Mesendoderm (in vitro differentiated cells): ENCODE measurements around the gene TPSAB1.

Experiments
- DNase-seq: peaks from one replicate; pipeline ENCODE4 v3.0.0; 2013
- H2AK5ac ChIP-seq: 2 replicates; pipeline ENCODE4 v1.6.1; 2013; ENCODE audit warnings: low read length, inconsistent platforms
- H2BK120ac ChIP-seq: 2 replicates; pipeline ENCODE4 v1.6.1; 2013; ENCODE audit warnings: low read depth, mild to moderate bottlenecking, low read length, moderate library complexity, mixed read lengths
- H2BK15ac ChIP-seq: replicated peaks from 2 replicates; pipeline ENCODE4 v1.6.1; 2013; ENCODE audit warnings: low read depth, mild to moderate bottlenecking, moderate library complexity
- H2BK5ac ChIP-seq: 2 replicates; pipeline ENCODE4 v1.6.1; 2013; ENCODE audit warnings: low read length, inconsistent platforms
- H3K18ac ChIP-seq: 2 replicates; pipeline ENCODE4 v1.6.1; 2013; ENCODE audit warnings: mild to moderate bottlenecking, low read length, mixed read lengths
- H3K23ac ChIP-seq: one replicate; pipeline ENCODE4 v1.6.1; 2013; ENCODE audit warnings: low read length
- H3K27ac ChIP-seq: 2 replicates; pipeline ENCODE4 v1.5.1; 2013; ENCODE audit warnings: low read depth, mild to moderate bottlenecking, inconsistent platforms, low read length, moderate library complexity
- H3K27me3 ChIP-seq: 2 replicates; pipeline ENCODE4 v1.6.1; 2013; ENCODE audit warnings: low read length, control low read depth, mild to moderate bottlenecking, inconsistent platforms; ENCODE audit not compliant: insufficient read depth, poor library complexity
- H3K36me3 ChIP-seq: 2 replicates; pipeline ENCODE4 v1.6.1; 2013; ENCODE audit warnings: low read length, inconsistent platforms; ENCODE audit not compliant: control insufficient read depth, insufficient read depth
- H3K4ac ChIP-seq: one replicate; pipeline ENCODE4 v1.6.1; 2013; ENCODE audit warnings: low read depth, mild to moderate bottlenecking, low read length, moderate library complexity
- H3K4me1 ChIP-seq: 2 replicates; pipeline ENCODE4 v1.6.1; 2013; ENCODE audit warnings: low read depth, low read length, inconsistent platforms; ENCODE audit not compliant: control insufficient read depth
- H3K4me2 ChIP-seq: 2 replicates; pipeline ENCODE4 v1.6.1; 2013; ENCODE audit warnings: low read length
- H3K4me3 ChIP-seq: 2 replicates; pipeline ENCODE4 v1.5.1; 2013; ENCODE audit warnings: mild to moderate bottlenecking, low read length
- H3K56ac ChIP-seq: one replicate; pipeline ENCODE4 v1.6.1; 2013; ENCODE audit warnings: low read length
- H3K79me1 ChIP-seq: 2 replicates; pipeline ENCODE4 v1.6.1; 2013; ENCODE audit warnings: low read length, inconsistent platforms
- H3K79me2 ChIP-seq: 2 replicates; pipeline ENCODE4 v1.6.1; 2013; ENCODE audit warnings: mild to moderate bottlenecking, low read length; ENCODE audit not compliant: control insufficient read depth, insufficient read depth
- H3K9ac ChIP-seq: 2 replicates; pipeline ENCODE4 v1.6.1; 2013; ENCODE audit warnings: low read length, inconsistent platforms
- H4K5ac ChIP-seq: one replicate; pipeline ENCODE4 v1.6.1; 2013; ENCODE audit warnings: low read length
- H4K8ac ChIP-seq: one replicate; pipeline ENCODE4 v1.6.1; 2013; ENCODE audit warnings: low read depth, mild to moderate bottlenecking, control low read depth, low read length, moderate library complexity
- WGBS: extraction: QIAGEN DNeasy Blood & Tissue Kit; methylation state at CpG from one replicate; pipeline ENCODE4 v1.1.7; 2013; ENCODE audit warnings: low lambda C conversion rate, missing lambda C conversion rate; ENCODE audit not compliant: insufficient coverage; ENCODE audit errors: extremely low coverage; 5-methylcytosine and 5-hydroxymethylcytosine counted together

The TPSAB1 gene

GRCh38 chr16:1256874-1257322, 16.4 kb downstream of the TPSAB1 start:
- H2BK120ac ChIP-seq = no peak overlapping the region
- no peak overlapping the region for H2BK5ac ChIP-seq
- no peaks in the 10 kb centered on the region for H3K36me3 ChIP-seq
- no peaks in the 10 kb centered on the region for H3K79me2 ChIP-seq
- no peak overlapping the region for H3K9ac ChIP-seq
- H4K5ac ChIP-seq = no peak overlapping the region
- no peaks in the 10 kb centered on the region for H3K4me1 ChIP-seq
- no peak overlapping the region for H3K56ac ChIP-seq
- no peaks in the 10 kb centered on the region for H3K79me1 ChIP-seq
- DNase-seq = no peak
- no peak overlapping the region for H3K4me3 ChIP-seq
- H3K4me2 ChIP-seq = no peak overlapping the region
- H4K8ac ChIP-seq = no peak overlapping the region
- H3K18ac ChIP-seq = no peak overlapping the region
- H3K4ac ChIP-seq = no peak overlapping the region
- no peak overlapping the region for H3K27ac ChIP-seq
- no peak overlapping the region for H2AK5ac ChIP-seq
- no peak overlapping the region for H2BK15ac ChIP-seq
- H3K23ac ChIP-seq = no peak overlapping the region
- H3K27me3 ChIP-seq = peaks cover 22% of the 10 kb centered on the region
- no CpG with 5 or more reads among the region's 22 CpGs for WGBS

- Histone ChIP-seq H4K5ac (no peak overlapping the region), H4K8ac (no peak overlapping the region), H3K9ac (no peak overlapping the region), H3K36me3 (no peaks in the 10 kb centered on the region), H3K4me2 (no peak overlapping the region), H2BK15ac (no peak overlapping the region), H3K27me3 (peaks cover 22% of the 10 kb centered on the region), H3K79me2 (no peaks in the 10 kb centered on the region), H3K56ac (no peak overlapping the region), H3K23ac (no peak overlapping the region), H2AK5ac (no peak overlapping the region), H3K79me1 (no peaks in the 10 kb centered on the region), H3K4me3 (no peak overlapping the region), H3K4ac (no peak overlapping the region), H2BK120ac (no peak overlapping the region), H3K27ac (no peak overlapping the region), H3K18ac (no peak overlapping the region), H3K4me1 (no peaks in the 10 kb centered on the region), H2BK5ac (no peak overlapping the region)
- DNase-seq = no peak
- whole genome bisulfite sequencing = no CpG with 5 or more reads among the region's 34 CpGs
Measured at GRCh38 chr16:1257561-1258224, 17.2 kb downstream of the TPSAB1 start.

- Histone ChIP-seq H3K79me2 (no peaks in the 10 kb centered on the region), H3K18ac (no peak overlapping the region), H3K23ac (no peak overlapping the region), H3K4ac (no peak overlapping the region), H2BK5ac (no peak overlapping the region), H4K5ac (no peak overlapping the region), H3K36me3 (no peaks in the 10 kb centered on the region), H2BK120ac (no peak overlapping the region), H3K56ac (no peak overlapping the region), H3K27me3 (peaks cover 22% of the 10 kb centered on the region), H3K4me3 (no peak overlapping the region), H2AK5ac (no peak overlapping the region), H3K4me1 (no peaks in the 10 kb centered on the region), H3K9ac (no peak overlapping the region), H3K27ac (no peak overlapping the region), H2BK15ac (no peak overlapping the region), H3K4me2 (no peak overlapping the region), H4K8ac (no peak overlapping the region), H3K79me1 (no peaks in the 10 kb centered on the region)
- WGBS = no CpG with 5 or more reads among the region's 12 CpGs
- DNase-seq = no peak
Measured at GRCh38 chr16:1258225-1258600, 17.7 kb downstream of the TPSAB1 start.

- H2AK5ac ChIP-seq = no peak overlapping the region
- no peak overlapping the region for H3K4me3 ChIP-seq
- no peaks in the 10 kb centered on the region for H3K79me2 ChIP-seq
- H3K23ac ChIP-seq = no peak overlapping the region
- no peak overlapping the region for H3K56ac ChIP-seq
- H3K18ac ChIP-seq = no peak overlapping the region
- no peaks in the 10 kb centered on the region for H3K36me3 ChIP-seq
- H3K4ac ChIP-seq = no peak overlapping the region
- DNase-seq = no peak
- H3K27ac ChIP-seq = no peak overlapping the region
- H2BK5ac ChIP-seq = no peak overlapping the region
- H3K4me1 ChIP-seq = no peaks in the 10 kb centered on the region
- H3K79me1 ChIP-seq = no peaks in the 10 kb centered on the region
- no CpG with 5 or more reads among the region's 42 CpGs for WGBS
- H3K9ac ChIP-seq = no peak overlapping the region
- peaks cover 22% of the 10 kb centered on the region for H3K27me3 ChIP-seq
- no peak overlapping the region for H4K8ac ChIP-seq
- no peak overlapping the region for H4K5ac ChIP-seq
- no peak overlapping the region for H2BK120ac ChIP-seq
- no peak overlapping the region for H2BK15ac ChIP-seq
- H3K4me2 ChIP-seq = no peak overlapping the region
Measured at GRCh38 chr16:1258906-1259759, 18.6 kb downstream of the TPSAB1 start.

GRCh38 chr16:1259760-1260068, 19.2 kb downstream of the TPSAB1 start:
- no peak overlapping the region for H2AK5ac ChIP-seq
- H2BK5ac ChIP-seq = no peak overlapping the region
- no peaks in the 10 kb centered on the region for H3K79me1 ChIP-seq
- H3K4me1 ChIP-seq = no peaks in the 10 kb centered on the region
- H3K4ac ChIP-seq = no peak overlapping the region
- no peak overlapping the region for H2BK15ac ChIP-seq
- no peak overlapping the region for H3K4me3 ChIP-seq
- DNase-seq = no peak
- no peaks in the 10 kb centered on the region for H3K79me2 ChIP-seq
- no peak overlapping the region for H3K9ac ChIP-seq
- no peak overlapping the region for H2BK120ac ChIP-seq
- no peak overlapping the region for H3K4me2 ChIP-seq
- no peak overlapping the region for H3K56ac ChIP-seq
- no peak overlapping the region for H3K18ac ChIP-seq
- peaks cover 22% of the 10 kb centered on the region for H3K27me3 ChIP-seq
- WGBS = no CpG with 5 or more reads among the region's 11 CpGs
- H3K36me3 ChIP-seq = no peaks in the 10 kb centered on the region
- H3K23ac ChIP-seq = no peak overlapping the region
- no peak overlapping the region for H4K5ac ChIP-seq
- H3K27ac ChIP-seq = no peak overlapping the region
- no peak overlapping the region for H4K8ac ChIP-seq
